ENCODE data around the gene RPP25L. TPM values are rescaled to one million over a fixed set of nuclear protein-coding genes. Genes with fewer than 3 reads are reported as not detected.

The RPP25L gene
- total RNA-seq, 1 experiment from 2014 or later = 17.2 TPM

GRCh38 chr9:34566322-34566721 lies 45.6 kb downstream of the RPP25L start:
- Histone ChIP-seq H2BK15ac (ENCODE audit: low read depth, low read length) (no peak overlapping the region), H3K23ac (ENCODE audit: insufficient read length, low read depth, low read length) (no peak overlapping the region), H3K14ac (ENCODE audit: insufficient read depth, low read length) (no peak overlapping the region; the same call in 1 of the 2 replicates), H4K91ac (ENCODE audit: insufficient read length, low read depth, low read length) (no peak overlapping the region), H2BK12ac (ENCODE audit: insufficient read length, low read depth, low read length) (no peak overlapping the region), H2BK5ac (ENCODE audit: insufficient read length, low read length) (no peak overlapping the region), H2BK20ac (ENCODE audit: low read depth, low read length, poor library complexity, severe bottlenecking) (no peak overlapping the region), H3K56ac (ENCODE audit: insufficient read length, low read depth, low read length) (no peak overlapping the region), H3K27ac (ENCODE audit: insufficient read length, low read depth, low read length) (no peak overlapping the region), H3K18ac (ENCODE audit: insufficient read length, low read depth, low read length) (no peak overlapping the region), H3K4ac (ENCODE audit: low read depth, low read length) (no peak overlapping the region), H3K9ac (ENCODE audit: extremely low read depth, insufficient read length, low read length) (no peak overlapping the region), H4K5ac (ENCODE audit: insufficient read length, low read depth, low read length) (no peak overlapping the region), H3K79me2 (ENCODE audit: insufficient read depth, low read length) (no peaks in the 10 kb centered on the region), H3K27me3 (ENCODE audit: insufficient read depth, low read length) (no peaks in the 10 kb centered on the region), H2BK120ac (ENCODE audit: low read depth, low read length, poor library complexity, severe bottlenecking) (no peak overlapping the region), H2AK5ac (ENCODE audit: insufficient read length, low read length) (no peak overlapping the region), H3T11ph (ENCODE audit: low read length) (no peak overlapping the region), H4K8ac (replicated peaks; ENCODE audit: insufficient read length, low read depth, low read length) (no peak overlapping the region), H3K79me1 (ENCODE audit: insufficient read depth, low read depth, low read length, poor library complexity, severe bottlenecking) (no peaks in the 10 kb centered on the region), H4K20me1 (ENCODE audit: control insufficient read depth, insufficient read depth, insufficient read length) (peaks cover 4% of the 10 kb centered on the region), H2AFZ (ENCODE audit: low read length) (no peak overlapping the region), H3K4me1 (ENCODE audit: insufficient read depth, low read length) (no peaks in the 10 kb centered on the region; the same call in 1 of the 2 replicates), H3K9me3 (ENCODE audit: control insufficient read depth, low read depth, low read length) (no peaks in the 10 kb centered on the region), H3K23me2 (ENCODE audit: insufficient read length, low read depth, low read length, poor library complexity, severe bottlenecking) (no peaks in the 10 kb centered on the region), H3K4me2 (ENCODE audit: insufficient read depth, insufficient read length, low read length) (no peak overlapping the region)
- H3K9me3 Mint-ChIP-seq = 0 out of 5 replicates have a peak, but pooled peaks cover 0 to 2% of the 10 kb centered on the region in 2 experiments
- H3K4me3 Mint-ChIP-seq = no peak overlapping the region
- H3K36me3 Mint-ChIP-seq (ENCODE audit: insufficient read depth in 1 of 3, low read depth in 3 of 3) = no peaks in the 10 kb centered on the region
- H3K4me1 Mint-ChIP-seq = peaks cover 17 to 33% of the 10 kb centered on the region in 2 experiments
- peaks cover 46% of the 10 kb centered on the region for H3K27me3 Mint-ChIP-seq (ENCODE audit: low read depth)
- H3K27ac Mint-ChIP-seq = no peak overlapping the region; a peak in 1 of 7 replicates
- no CpG with 5 or more reads among the region's 8 CpGs for WGBS (ENCODE audit: extremely low coverage, insufficient read length, low lambda C conversion rate)
- DNase-seq = no peak
- TF ChIP-seq CTCF (conservative IDR thresholded peaks at IDR 0.05) = no peak
